GM12878 (cell line): Measurements from ENCODE around the gene HTD2. TPM values are rescaled to one million over a fixed set of nuclear protein-coding genes. Genes with fewer than 3 reads are reported as not detected.

Experiments used
- ASH2L ChIP-seq: fragments of 300-600, 200-600 bp; sonication (generic); IDR thresholded peaks from 2 replicates; pipeline ENCODE4 v1.6.1; 2017; ENCODE audit warnings: low read depth, mild to moderate bottlenecking, borderline replicate concordance
- BCL11A ChIP-seq: IDR thresholded peaks from 2 replicates; pipeline ENCODE4 v1.6.1; 2011; ENCODE audit warnings: low read depth, low read length
- CBX3 ChIP-seq: fragments of 200-600 bp; sonication (generic); IDR thresholded peaks from 2 replicates; pipeline ENCODE4 v1.6.1; 2016; ENCODE audit warnings: low read depth, borderline replicate concordance
- CHD1 ChIP-seq: IDR thresholded peaks from 2 replicates; pipeline ENCODE4 v1.6.1; 2012; ENCODE audit warnings: low read depth, low read length, improper control_type of control experiment
- CHD4 ChIP-seq: fragments of 200-600 bp; sonication (generic); IDR thresholded peaks from 2 replicates; pipeline ENCODE4 v1.6.1; 2016; ENCODE audit warnings: mild to moderate bottlenecking
- DPF2 ChIP-seq: fragments of 450-650 bp; IDR thresholded peaks from 2 replicates; pipeline ENCODE4 v1.6.1; 2017; ENCODE audit warnings: mild to moderate bottlenecking
- ETV6 ChIP-seq, 2 experiments: fragments of 450-650 bp in 1 of 2; IDR thresholded peaks in 1 of 2; conservative IDR thresholded peaks in 1 of 2; 2 replicates each; pipeline ENCODE4 v1.6.1; 2014; ENCODE audit warnings: antibody characterized with exemption in 1 of 2, borderline replicate concordance in 1 of 2, low read depth in 1 of 2, mild to moderate bottlenecking in 1 of 2, moderate library complexity in 1 of 2
- FOXM1 ChIP-seq: IDR thresholded peaks from 2 replicates; pipeline ENCODE4 v1.6.1; 2012; ENCODE audit warnings: low read depth, mild to moderate bottlenecking, inconsistent platforms, low read length, moderate library complexity
- GATAD2B ChIP-seq: fragments of 450-650 bp; conservative IDR thresholded peaks from 2 replicates; pipeline ENCODE4 v1.6.1; 2017; ENCODE audit warnings: low read depth, mild to moderate bottlenecking, moderate library complexity
- HCFC1 ChIP-seq: fragments of 150-350 bp; IDR thresholded peaks from 2 replicates; pipeline ENCODE4 v1.6.1; 2014; ENCODE audit warnings: low read length
- HDAC2 ChIP-seq: fragments of 200-600 bp; sonication (generic); IDR thresholded peaks from 2 replicates; pipeline ENCODE4 v1.6.1; 2017
- JUND ChIP-seq: IDR thresholded peaks from 2 replicates; pipeline ENCODE4 v1.6.1; 2012; ENCODE audit warnings: low read depth, mild to moderate bottlenecking, low read length, improper control_type of control experiment, moderate library complexity
- MEF2B ChIP-seq: fragments of 450-650 bp; IDR thresholded peaks from 2 replicates; pipeline ENCODE4 v1.6.1; 2018; ENCODE audit warnings: mild to moderate bottlenecking, moderate library complexity; ENCODE audit not compliant: partially characterized antibody, poor library complexity, severe bottlenecking
- NBN ChIP-seq: fragments of 450-650 bp; IDR thresholded peaks from 2 replicates; pipeline ENCODE4 v1.6.1; 2016
- NRF1 ChIP-seq: conservative IDR thresholded peaks from 2 replicates; pipeline ENCODE4 v1.6.1; 2011; ENCODE audit warnings: mild to moderate bottlenecking, low read depth, low read length, improper control_type of control experiment
- PAX8 ChIP-seq: fragments of 450-650 bp; IDR thresholded peaks from 2 replicates; pipeline ENCODE4 v1.6.1; 2017; ENCODE audit warnings: mild to moderate bottlenecking, moderate library complexity
- POLR2AphosphoS2 ChIP-seq: IDR thresholded peaks from 2 replicates; pipeline ENCODE4 v1.6.1; 2011; ENCODE audit warnings: low read depth, mild to moderate bottlenecking, low read length, improper control_type of control experiment, moderate library complexity
- POLR2AphosphoS5 ChIP-seq: IDR thresholded peaks from 2 replicates; pipeline ENCODE4 v1.6.1; 2011; ENCODE audit warnings: mild to moderate bottlenecking, low read length, inconsistent platforms
- RAD21 ChIP-seq: IDR thresholded peaks from 2 replicates; pipeline ENCODE4 v1.6.1; 2011; ENCODE audit warnings: mild to moderate bottlenecking, low read depth, low read length, moderate library complexity; ENCODE audit not compliant: insufficient read depth
- SIX5 ChIP-seq: IDR thresholded peaks from 2 replicates; pipeline ENCODE4 v1.6.1; 2011; ENCODE audit warnings: mild to moderate bottlenecking, low read depth, low read length, moderate library complexity; ENCODE audit not compliant: severe bottlenecking
- SMAD1 ChIP-seq: fragments of 450-650 bp; IDR thresholded peaks from 2 replicates; pipeline ENCODE4 v1.6.1; 2018; ENCODE audit warnings: mild to moderate bottlenecking, low read depth; ENCODE audit not compliant: partially characterized antibody
- SMAD5 ChIP-seq: IDR thresholded peaks from 2 replicates; pipeline ENCODE4 v1.6.1; 2016; ENCODE audit warnings: antibody characterized with exemption, low read depth
- SP1 ChIP-seq: IDR thresholded peaks from one replicate; pipeline ENCODE4 v1.6.1; 2011; ENCODE audit warnings: low read depth, low read length
- SREBF2 ChIP-seq: IDR thresholded peaks from 2 replicates; pipeline ENCODE4 v1.6.1; 2012; ENCODE audit warnings: mild to moderate bottlenecking, low read length
- STAT3 ChIP-seq: IDR thresholded peaks from 2 replicates; pipeline ENCODE4 v1.6.1; 2011; ENCODE audit warnings: low read depth, low read length, improper control_type of control experiment
- SUZ12 ChIP-seq: fragments of 200-600 bp; sonication (generic); IDR thresholded peaks from one replicate; pipeline ENCODE4 v1.6.1; 2018; ENCODE audit warnings: antibody characterized with exemption, mild to moderate bottlenecking; ENCODE audit not compliant: unreplicated experiment
- ZBED1 ChIP-seq: IDR thresholded peaks from 2 replicates; pipeline ENCODE4 v1.6.1; 2016; ENCODE audit warnings: borderline replicate concordance
- ZNF622 ChIP-seq: fragments of 450-650 bp; IDR thresholded peaks from 2 replicates; pipeline ENCODE4 v1.6.1; 2017; ENCODE audit warnings: mild to moderate bottlenecking, inconsistent platforms
- polyA plus RNA-seq, 11 experiments: library from polyadenylated mRNA; depleted of rRNA in 4 of 11; unstranded in 6 of 11; stranded (reverse) in 5 of 11; fragments of >200 nt; fragmentation: Nextera tagmentation in 4 of 11; fragmentation: Illumina TruSeq in 1 of 11; extraction: Ambion mirVana in 4 of 11; extraction: Trizol in 1 of 11; gene quantifications; 1 replicate in 1 of 11; 2 replicates in 10 of 11; pipeline versions ENCODE4 v1.2.1 to v1.2.3, GENCODE V29; 2011 to 2016; ENCODE audit warnings: inconsistent platforms in 2 of 11, missing spikeins in 2 of 11, low read depth in 1 of 11
- total RNA-seq, 4 experiments: library from RNA; depleted of rRNA in 3 of 4; stranded (reverse); fragments of >200 nt in 3 of 4; fragmentation: Illumina TruSeq in 1 of 4; extraction: Trizol in 1 of 4; gene quantifications; 2 replicates each; pipeline versions ENCODE4 v1.2.1 to v1.2.3, GENCODE V29; 2013 to 2021
- TF ChIP-seq, protein P1 (sequence below): IDR thresholded peaks from 2 replicates; pipeline ENCODE4 v1.6.1; 2012; ENCODE audit warnings: low read depth, low read length, improper control_type of control experiment
- TF ChIP-seq, protein P2 (sequence below): IDR thresholded peaks from 2 replicates; pipeline ENCODE4 v1.6.1; 2012; ENCODE audit warnings: low read depth, low read length, improper control_type of control experiment
- TF ChIP-seq, protein P3 (sequence below): fragments of 450-650 bp; IDR thresholded peaks from 2 replicates; pipeline ENCODE4 v1.6.1; 2017; ENCODE audit warnings: low read depth, mild to moderate bottlenecking, moderate library complexity

Gene HTD2
- total and polyA plus RNA-seq, 10 of the 15 experiments (the other 5 are each of a cell fraction or from before 2014, with no cell fraction given): 5.9 to 24.7 (median 9.5) TPM

DNA sequence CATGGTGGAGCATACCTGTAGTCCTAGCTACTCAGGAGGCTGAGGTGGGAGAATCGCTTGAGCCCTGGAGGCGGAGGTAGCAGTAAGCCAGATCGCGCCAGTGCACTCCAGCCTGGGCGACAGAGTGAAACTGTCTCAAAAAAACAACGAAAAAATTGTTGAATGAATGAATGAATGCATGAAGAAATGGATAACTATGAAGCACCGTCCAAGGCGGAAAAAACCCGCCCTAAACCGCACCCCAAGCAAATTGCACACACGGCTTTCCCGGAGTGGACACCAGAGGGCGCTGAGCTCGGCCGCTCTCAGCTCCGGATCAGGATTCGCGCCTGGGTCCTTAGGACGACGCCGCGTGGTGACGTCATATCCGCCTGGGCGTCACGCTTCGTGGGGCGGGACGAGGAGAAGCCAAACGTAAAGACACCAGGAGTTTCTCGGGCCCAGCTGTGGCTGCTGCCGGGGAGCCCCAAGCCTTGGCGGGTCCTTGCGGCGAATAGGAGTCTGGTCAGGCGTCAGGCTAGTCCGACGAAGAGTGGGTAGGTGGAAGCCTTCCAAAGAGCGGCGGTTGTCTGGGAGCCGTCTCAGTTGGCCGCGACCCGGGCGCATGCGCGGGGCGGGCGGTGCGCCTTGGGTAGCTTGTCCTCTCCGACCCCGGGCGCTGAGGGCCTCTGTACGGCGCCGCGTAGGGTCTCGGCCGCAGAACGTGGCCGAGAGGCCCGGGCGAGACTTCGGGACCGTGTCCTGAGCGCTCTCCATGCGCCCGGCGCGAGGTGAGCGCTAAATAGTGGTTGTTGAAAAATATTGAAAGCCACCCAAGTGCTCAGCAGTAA is at the start of gene HTD2, which contains the start of gene RPP14 (continued):
- TF ChIP-seq SMAD1 (no peak), STAT3 (no peak), GATAD2B (no peak; the same call in 1 of the 2 replicates), NBN (peak; percentile 100), SP1 (peak; percentile 90), JUND (peak; percentile 93), SMAD5 (no peak), HCFC1 (peak; percentile 69), FOXM1 (no peak), BCL11A (no peak), PAX8 (no peak), POLR2AphosphoS5 (peak; percentile 81; the same call in 1 of the 2 replicates), ETV6 (conservative IDR thresholded peaks at IDR 0.05 in 1 of 2, IDR thresholded peaks at IDR 0.05 in 1 of 2; ENCODE audit: borderline replicate concordance in 1 of 2, low read depth in 1 of 2) (peak in 1 of 2 experiments; percentile 10; a peak in 1 of 4 replicates), ZBED1 (no peak), ASH2L (peak; percentile 94; the same call in 1 of the 2 replicates), CBX3 (no peak), DPF2 (peak; percentile 87), CHD4 (no peak), CHD1 (no peak), ZNF622 (no peak), RAD21 (peak; percentile 45; the same call in 1 of the 2 replicates), NRF1 (peak; percentile 80), MEF2B (no peak), SREBF2 (peak; percentile 37; the same call in 1 of the 2 replicates), SIX5 (peak; percentile 24), POLR2AphosphoS2 (peak; percentile 60; the same call in 1 of the 2 replicates), SUZ12 (no peak), HDAC2 (no peak)
- TF ChIP-seq, protein P1, sequence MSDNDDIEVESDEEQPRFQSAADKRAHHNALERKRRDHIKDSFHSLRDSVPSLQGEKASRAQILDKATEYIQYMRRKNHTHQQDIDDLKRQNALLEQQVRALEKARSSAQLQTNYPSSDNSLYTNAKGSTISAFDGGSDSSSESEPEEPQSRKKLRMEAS: peak; percentile 73
- TF ChIP-seq, protein P2, sequence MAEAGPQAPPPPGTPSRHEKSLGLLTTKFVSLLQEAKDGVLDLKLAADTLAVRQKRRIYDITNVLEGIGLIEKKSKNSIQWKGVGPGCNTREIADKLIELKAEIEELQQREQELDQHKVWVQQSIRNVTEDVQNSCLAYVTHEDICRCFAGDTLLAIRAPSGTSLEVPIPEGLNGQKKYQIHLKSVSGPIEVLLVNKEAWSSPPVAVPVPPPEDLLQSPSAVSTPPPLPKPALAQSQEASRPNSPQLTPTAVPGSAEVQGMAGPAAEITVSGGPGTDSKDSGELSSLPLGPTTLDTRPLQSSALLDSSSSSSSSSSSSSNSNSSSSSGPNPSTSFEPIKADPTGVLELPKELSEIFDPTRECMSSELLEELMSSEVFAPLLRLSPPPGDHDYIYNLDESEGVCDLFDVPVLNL: peak; percentile 51; the same call in 1 of the 2 replicates
- TF ChIP-seq, protein P3, sequence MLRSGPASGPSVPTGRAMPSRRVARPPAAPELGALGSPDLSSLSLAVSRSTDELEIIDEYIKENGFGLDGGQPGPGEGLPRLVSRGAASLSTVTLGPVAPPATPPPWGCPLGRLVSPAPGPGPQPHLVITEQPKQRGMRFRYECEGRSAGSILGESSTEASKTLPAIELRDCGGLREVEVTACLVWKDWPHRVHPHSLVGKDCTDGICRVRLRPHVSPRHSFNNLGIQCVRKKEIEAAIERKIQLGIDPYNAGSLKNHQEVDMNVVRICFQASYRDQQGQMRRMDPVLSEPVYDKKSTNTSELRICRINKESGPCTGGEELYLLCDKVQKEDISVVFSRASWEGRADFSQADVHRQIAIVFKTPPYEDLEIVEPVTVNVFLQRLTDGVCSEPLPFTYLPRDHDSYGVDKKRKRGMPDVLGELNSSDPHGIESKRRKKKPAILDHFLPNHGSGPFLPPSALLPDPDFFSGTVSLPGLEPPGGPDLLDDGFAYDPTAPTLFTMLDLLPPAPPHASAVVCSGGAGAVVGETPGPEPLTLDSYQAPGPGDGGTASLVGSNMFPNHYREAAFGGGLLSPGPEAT: peak; percentile 100
